Endothelial cell of umbilical vein (primary cell): ENCODE results near the gene VPS37C.

Experiments used
- EZH2 ChIP-seq: IDR thresholded peaks from 2 replicates; pipeline ENCODE4 v1.6.1; 2012; ENCODE audit warnings: borderline replicate concordance, low read depth, mild to moderate bottlenecking, moderate library complexity, low read length, inconsistent platforms; ENCODE audit not compliant: severe bottlenecking
- FOS ChIP-seq: IDR thresholded peaks from 2 replicates; pipeline ENCODE4 v1.6.1; 2011; ENCODE audit warnings: mild to moderate bottlenecking, low read length, moderate library complexity, borderline replicate concordance; ENCODE audit not compliant: insufficient read depth
- GATA2 ChIP-seq: IDR thresholded peaks from 2 replicates; pipeline ENCODE4 v1.7.0; 2011; ENCODE audit warnings: low read depth, mild to moderate bottlenecking, moderate library complexity, mixed read lengths, low read length; ENCODE audit not compliant: insufficient read length, insufficient read depth
- JUN ChIP-seq: IDR thresholded peaks from 2 replicates; pipeline ENCODE4 v1.6.1; 2011; ENCODE audit warnings: borderline replicate concordance, low read depth; ENCODE audit not compliant: insufficient read length, insufficient read depth
- MYC ChIP-seq: IDR thresholded peaks from one replicate; pipeline ENCODE4 v1.6.1; 2011; ENCODE audit warnings: mild to moderate bottlenecking, low read depth, low read length
- POLR2A ChIP-seq: IDR thresholded peaks from 2 replicates; pipeline ENCODE4 v1.6.1; 2012; ENCODE audit warnings: low read depth, mild to moderate bottlenecking, control low read depth, low read length
- POLR2AphosphoS5 ChIP-seq: IDR thresholded peaks from 2 replicates; pipeline ENCODE4 v1.6.1; 2012; ENCODE audit warnings: low read depth, mild to moderate bottlenecking, control low read depth, low read length, moderate library complexity; ENCODE audit not compliant: insufficient read depth
- TF ChIP-seq, protein P1 (sequence below), 2 donors: IDR thresholded peaks; 1 replicate in 1 of 2; 2 replicates in 1 of 2; pipeline ENCODE4 v1.5.1; 2011; ENCODE audit warnings: low read length in 2 of 2, mild to moderate bottlenecking in 2 of 2, moderate library complexity in 2 of 2, control low read depth in 1 of 2, inconsistent platforms in 1 of 2, low read depth in 1 of 2; ENCODE audit not compliant: insufficient read depth in 1 of 2; ENCODE audit errors: extremely low read depth in 1 of 2
- TF ChIP-seq, protein P2 (sequence below): IDR thresholded peaks from 2 replicates; pipeline ENCODE4 v1.6.1; 2011; ENCODE audit not compliant: insufficient read depth, insufficient read length

- TF ChIP-seq, protein P1, sequence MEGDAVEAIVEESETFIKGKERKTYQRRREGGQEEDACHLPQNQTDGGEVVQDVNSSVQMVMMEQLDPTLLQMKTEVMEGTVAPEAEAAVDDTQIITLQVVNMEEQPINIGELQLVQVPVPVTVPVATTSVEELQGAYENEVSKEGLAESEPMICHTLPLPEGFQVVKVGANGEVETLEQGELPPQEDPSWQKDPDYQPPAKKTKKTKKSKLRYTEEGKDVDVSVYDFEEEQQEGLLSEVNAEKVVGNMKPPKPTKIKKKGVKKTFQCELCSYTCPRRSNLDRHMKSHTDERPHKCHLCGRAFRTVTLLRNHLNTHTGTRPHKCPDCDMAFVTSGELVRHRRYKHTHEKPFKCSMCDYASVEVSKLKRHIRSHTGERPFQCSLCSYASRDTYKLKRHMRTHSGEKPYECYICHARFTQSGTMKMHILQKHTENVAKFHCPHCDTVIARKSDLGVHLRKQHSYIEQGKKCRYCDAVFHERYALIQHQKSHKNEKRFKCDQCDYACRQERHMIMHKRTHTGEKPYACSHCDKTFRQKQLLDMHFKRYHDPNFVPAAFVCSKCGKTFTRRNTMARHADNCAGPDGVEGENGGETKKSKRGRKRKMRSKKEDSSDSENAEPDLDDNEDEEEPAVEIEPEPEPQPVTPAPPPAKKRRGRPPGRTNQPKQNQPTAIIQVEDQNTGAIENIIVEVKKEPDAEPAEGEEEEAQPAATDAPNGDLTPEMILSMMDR (IDR thresholded peaks at IDR 0.05; ENCODE audit: extremely low read depth in 1 of 2, insufficient read depth in 1 of 2, low read depth in 1 of 2, low read length in 2 of 2) = no peak
- no peak for TF ChIP-seq EZH2
- TF ChIP-seq POLR2AphosphoS5 = no peak
- TF ChIP-seq MYC = no peak
- TF ChIP-seq POLR2A = no peak
- TF ChIP-seq GATA2 = no peak
- TF ChIP-seq, protein P2, sequence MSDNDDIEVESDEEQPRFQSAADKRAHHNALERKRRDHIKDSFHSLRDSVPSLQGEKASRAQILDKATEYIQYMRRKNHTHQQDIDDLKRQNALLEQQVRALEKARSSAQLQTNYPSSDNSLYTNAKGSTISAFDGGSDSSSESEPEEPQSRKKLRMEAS = no peak
- TF ChIP-seq FOS = no peak
- TF ChIP-seq JUN = no peak
Measured at GRCh38 chr11:61127991-61128390, 33.2 kb downstream of the VPS37C start.
